Lung (tissue), 12 donors: ENCODE data around the gene NPB. TPM values are rescaled to one million over a fixed set of nuclear protein-coding genes. Genes with fewer than 3 reads are reported as not detected.

Experiments
- ATAC-seq: fragments of 200-7000 bp; cut with Tn5 transposase; one replicate; pipeline ENCODE4 v1.9.1; 2020; ENCODE audit warnings: moderate number of reproducible peaks; ENCODE audit not compliant: insufficient read depth, low FRiP score
- DNase-seq, 3 donors: peaks; one replicate each; pipeline ENCODE4 v3.0.0-alpha.2; 2013 to 2017
- H3K27ac ChIP-seq, 2 donors: one replicate each; pipeline ENCODE4 v1.5.1; 2013; ENCODE audit warnings: mild to moderate bottlenecking in 2 of 2, moderate library complexity in 2 of 2, control low read depth in 1 of 2, inconsistent platforms in 1 of 2, low read depth in 1 of 2, low read length in 1 of 2
- H3K27me3 ChIP-seq, 3 donors: one replicate each; pipeline ENCODE4 v1.5.1; 2013; ENCODE audit warnings: low read length in 2 of 3; ENCODE audit not compliant: control insufficient read depth in 3 of 3, insufficient read depth in 3 of 3
- H3K36me3 ChIP-seq, 4 donors: one replicate each; pipeline ENCODE4 v1.5.1; 2013; ENCODE audit warnings: low read length in 4 of 4, mild to moderate bottlenecking in 1 of 4, moderate library complexity in 1 of 4; ENCODE audit not compliant: control insufficient read depth in 4 of 4, insufficient read depth in 4 of 4
- H3K4me1 ChIP-seq, 5 donors: one replicate each; pipeline ENCODE4 v1.5.1; 2013; ENCODE audit warnings: low read length in 5 of 5, mild to moderate bottlenecking in 2 of 5, moderate library complexity in 1 of 5; ENCODE audit not compliant: control insufficient read depth in 5 of 5, insufficient read depth in 5 of 5
- H3K4me3 ChIP-seq: one replicate; pipeline ENCODE4 v1.5.1; 2013; ENCODE audit warnings: mild to moderate bottlenecking, control low read depth, moderate library complexity
- H3K9ac ChIP-seq, 2 donors: one replicate each; pipeline ENCODE4 v1.5.1; 2013; ENCODE audit warnings: low read length in 2 of 2, control low read depth in 1 of 2; ENCODE audit not compliant: insufficient read depth in 1 of 2
- H3K9me3 ChIP-seq, 4 donors: one replicate each; pipeline ENCODE4 v1.5.1; 2013; ENCODE audit warnings: low read length in 3 of 4, mild to moderate bottlenecking in 1 of 4, moderate library complexity in 1 of 4; ENCODE audit not compliant: control insufficient read depth in 4 of 4, insufficient read depth in 3 of 4
- CTCF ChIP-seq: IDR thresholded peaks from 2 replicates; pipeline ENCODE4 v1.5.1; 2012; ENCODE audit warnings: mild to moderate bottlenecking; ENCODE audit errors: control extremely low read depth, extremely low read depth
- WGBS, 2 donors: extraction: QIAGEN DNeasy Blood & Tissue Kit; methylation state at CpG; one replicate each; pipeline ENCODE4 v1.1.7; 2013; 5-methylcytosine and 5-hydroxymethylcytosine counted together
- polyA plus RNA-seq, 2 donors: library from polyadenylated mRNA; stranded (reverse); fragments of 200-250 nt; gene quantifications; one replicate each; pipeline ENCODE4 v1.2.1, GENCODE V29; 2013
- total RNA-seq, 2 donors: library from RNA; depleted of rRNA in 1 of 2; stranded (reverse); fragments of >200 nt in 1 of 2; gene quantifications; one replicate each; pipeline ENCODE4 v1.2.1, GENCODE V29; 2014 to 2021
- donor health status: control.
- donor health status: control.
- donor health status: Bipolar disorder and iron deficiency.
- donor health status: healthy.
- donor health status: DM: yes; HTN: yes; CAD: no.

The NPB gene
- total and polyA plus RNA-seq, 4 donors: 0.41 to 0.55 (median 0.46) TPM

- Histone ChIP-seq H3K4me1 (peaks cover 0 to 22% (median 5%) of the 10 kb centered on the region in 5 donors), H3K27ac (no peak overlapping the region), H3K27me3 (no peaks in the 10 kb centered on the region), H3K9me3 (no peaks in the 10 kb centered on the region), H3K36me3 (no peaks in the 10 kb centered on the region), H3K9ac (no peak overlapping the region), H3K4me3 (no peak overlapping the region)
- 94 to 96% methylated on average over 38 of the region's 38 CpGs for WGBS, 2 donors
- no peak for DNase-seq
- no peak for ATAC-seq
- TF ChIP-seq CTCF: no peak
Observed at GRCh38 chr17:81934850-81935708, 33.0 kb downstream of the NPB start.

- Histone ChIP-seq H3K27me3 (peaks cover 0 to 2% (median 0%) of the 10 kb centered on the region in 3 donors), H3K9ac (no peak overlapping the region), H3K9me3 (no peaks in the 10 kb centered on the region), H3K4me1 (peaks cover 0 to 17% (median 5%) of the 10 kb centered on the region in 5 donors), H3K27ac (no peak overlapping the region), H3K36me3 (no peaks in the 10 kb centered on the region), H3K4me3 (no peak overlapping the region)
- 92 to 98% methylated on average over 6 of the region's 6 CpGs for WGBS, 2 donors
- DNase-seq (no peak), ATAC-seq (no peak)
- TF ChIP-seq CTCF: no peak
Observed at GRCh38 chr17:81935709-81936084, 33.7 kb downstream of the NPB start.

GRCh38 chr17:81939218-81939617 is 37.2 kb downstream of the NPB start:
- Histone ChIP-seq H3K9ac (no peak overlapping the region), H3K36me3 (no peaks in the 10 kb centered on the region), H3K27me3 (peaks cover 0 to 3% (median 2%) of the 10 kb centered on the region in 3 donors), H3K9me3 (no peaks in the 10 kb centered on the region), H3K4me1 (peaks cover 0 to 11% (median 0%) of the 10 kb centered on the region in 5 donors), H3K27ac (no peak overlapping the region), H3K4me3 (no peak overlapping the region)
- ATAC-seq (no peak), DNase-seq (no peak)
- 49 to 68% methylated on average over 15 of the region's 15 CpGs for WGBS, 2 donors
- TF ChIP-seq CTCF: no peak
